Limb (tissue), 2 donors: ENCODE results near the gene LSM14A.
A peak's percentile ranks its signal among the peaks of the same experiment; 100 is the strongest.
"Not testable (repeated sequence)": the region's sequence is repeated elsewhere in the genome, so short reads cannot be mapped to it uniquely, and the experiment has no call there.

ENCODE experiments used
- DNase-seq, 2 donors: peaks; one replicate each; pipeline ENCODE4 v3.0.0-alpha.2; 2016; ENCODE audit errors: extremely low spot score in 2 of 2

LSM14A gene

DNA sequence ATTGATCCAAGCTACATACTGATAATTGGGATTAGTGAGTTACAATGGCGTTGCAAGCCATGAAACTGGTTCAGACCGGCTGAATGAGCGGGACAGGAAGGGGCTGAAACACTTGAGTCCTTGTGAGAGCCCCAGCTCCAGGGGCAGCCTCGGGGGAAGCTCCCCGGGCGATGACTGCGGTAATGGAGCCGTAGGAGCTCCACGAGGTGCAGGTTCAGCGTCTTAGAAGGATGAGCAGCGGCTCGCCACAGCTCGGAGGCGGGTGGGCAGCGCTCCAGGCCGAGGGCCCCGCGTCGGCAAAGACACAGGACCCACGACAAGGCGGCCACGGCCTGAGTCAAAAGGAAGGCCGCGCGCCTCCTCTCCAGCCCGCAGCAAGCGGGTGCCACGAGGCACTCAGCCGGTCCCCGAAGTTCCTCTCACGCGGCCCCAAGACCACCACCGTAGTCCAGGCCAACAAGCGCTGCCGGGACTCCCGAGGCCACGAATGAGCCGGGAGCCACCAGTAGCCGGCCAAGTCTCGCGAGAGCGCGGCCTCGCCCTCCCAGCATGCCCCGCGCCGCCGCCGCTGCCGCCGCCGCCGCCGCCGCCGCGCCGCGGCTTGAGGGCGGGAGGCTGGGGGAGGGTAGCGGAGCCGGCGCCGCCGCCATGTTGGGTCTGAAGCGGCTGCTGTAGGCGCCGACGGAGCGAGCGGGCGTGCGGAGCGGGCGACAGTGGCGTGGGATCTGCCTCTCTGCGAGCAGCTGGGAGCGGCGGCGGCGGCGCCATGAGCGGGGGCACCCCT lies at the start of gene LSM14A:
TSS of gene LSM14A (plus strand) at position 628 of the 784 bp plus-strand sequence. CDS start at position 767, 139 bp downstream.
- peak; percentile 87 to 96 for DNase-seq

DNA sequence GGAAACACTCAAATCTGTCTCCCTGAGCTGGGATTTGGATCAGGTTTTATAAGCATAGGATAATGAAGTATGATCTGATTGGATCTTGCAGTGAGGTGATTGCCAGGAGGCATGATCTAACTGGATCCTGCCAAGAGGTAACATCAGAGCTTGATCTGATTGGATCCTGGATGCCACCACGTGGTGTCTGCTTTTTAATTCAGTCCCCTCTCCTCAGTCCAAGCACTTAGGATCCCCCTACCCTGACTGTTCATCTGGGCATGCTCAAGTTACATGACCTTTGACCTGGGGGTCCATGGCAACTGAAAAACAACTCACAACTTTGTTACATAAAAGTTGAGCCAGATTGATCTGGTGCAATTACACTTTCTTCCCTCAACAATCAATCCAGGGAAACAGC lies 47.5 kb upstream of the LSM14A start:
- DNase-seq: no peak

DNA sequence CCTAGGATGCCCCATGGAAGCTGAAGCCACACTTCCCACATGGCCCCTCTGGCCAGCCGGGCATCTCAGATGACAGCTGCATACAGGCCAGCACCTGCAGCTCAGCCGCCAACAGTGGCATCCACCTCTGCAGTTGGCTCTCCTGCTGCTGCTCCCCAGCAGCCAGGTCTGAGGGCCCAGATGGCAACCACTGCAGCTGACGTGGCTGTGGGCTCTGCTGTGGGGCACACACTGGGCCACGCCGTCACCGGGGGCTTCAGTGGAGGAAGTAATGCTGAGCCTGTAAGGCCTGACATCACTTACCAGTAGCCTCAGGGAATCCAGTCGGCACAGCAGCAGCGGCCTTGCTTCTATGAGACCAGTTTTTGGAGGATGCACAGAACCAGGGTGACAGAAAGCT lies 45.3 kb upstream of the LSM14A start:
- no peak for DNase-seq

DNA sequence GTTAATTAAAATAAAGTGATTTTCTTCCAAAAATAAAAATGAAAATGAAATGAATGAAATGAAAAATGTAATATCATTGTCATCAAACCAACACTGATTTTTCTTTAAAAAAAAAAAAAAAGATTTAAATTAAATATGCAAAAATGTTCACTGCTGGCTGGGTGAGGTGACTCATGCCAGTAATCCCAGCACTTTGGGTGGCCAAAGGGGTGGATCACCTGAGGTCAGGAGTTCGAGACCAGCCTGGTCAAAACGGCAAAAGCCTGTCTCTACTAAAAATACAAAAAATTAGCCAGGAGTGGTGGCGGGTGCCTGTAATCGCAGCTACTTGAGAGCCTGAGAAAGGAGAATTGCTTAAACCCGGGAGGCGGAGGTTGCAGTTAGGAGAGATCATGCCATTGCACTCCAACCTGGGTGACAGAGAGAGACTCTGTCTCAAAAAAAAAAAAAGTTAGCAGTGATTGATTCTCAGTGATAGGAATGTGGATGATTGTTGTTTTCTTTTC lies 44.6 kb upstream of the LSM14A start:
- DNase-seq: no peak

DNA sequence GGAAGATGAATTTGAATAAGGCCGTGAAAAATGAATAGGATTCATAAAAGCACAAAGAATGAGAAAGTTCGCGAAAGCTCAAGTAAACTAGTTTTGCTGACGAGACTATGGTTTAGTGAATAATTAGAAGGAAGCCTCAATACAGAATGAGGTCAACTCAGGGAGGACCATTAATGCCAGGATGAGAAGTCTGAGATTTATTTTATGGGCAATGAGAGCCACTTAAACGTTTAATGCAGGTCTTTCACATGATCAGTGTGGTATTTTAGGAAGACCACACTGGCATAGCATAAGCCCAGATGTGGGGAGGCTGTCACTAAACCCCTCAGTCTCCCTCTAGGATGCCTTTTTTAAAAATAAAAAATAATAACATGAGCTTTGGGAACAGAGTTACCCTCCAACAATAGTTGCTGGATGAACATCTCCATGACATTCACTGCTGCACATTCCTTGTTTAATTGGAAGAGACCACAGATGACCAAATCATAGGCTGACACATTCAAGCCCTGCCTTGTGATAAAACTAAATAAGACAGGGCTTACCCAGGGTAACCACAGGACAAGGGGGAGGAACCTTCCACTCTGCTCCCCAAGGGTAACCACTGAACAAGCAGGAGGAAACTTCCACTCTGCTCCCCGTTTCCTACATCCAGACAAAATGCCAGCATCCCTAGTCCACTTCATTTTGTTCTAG lies 43.6 kb upstream of the LSM14A start:
- DNase-seq: no peak

DNA sequence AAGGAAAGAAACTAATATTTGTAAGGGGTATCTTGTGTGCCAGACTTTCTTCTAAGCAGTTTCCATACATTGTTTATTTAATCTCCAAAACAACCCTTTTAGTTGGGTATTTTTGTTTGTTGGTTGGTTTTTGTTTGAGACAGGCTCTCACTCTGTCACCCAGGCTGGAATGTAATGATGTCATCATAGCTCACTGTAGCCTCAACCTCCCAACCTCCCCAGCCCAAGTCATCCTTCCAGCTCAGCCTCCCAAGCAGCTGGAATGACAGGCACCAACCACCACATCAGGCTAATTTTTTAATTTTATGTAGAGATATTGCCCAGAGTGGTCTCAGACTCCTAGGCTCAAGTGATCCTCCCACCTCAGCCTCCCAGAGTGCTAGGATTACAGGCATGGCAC lies 41.2 kb upstream of the LSM14A start:
- no peak for DNase-seq

DNA sequence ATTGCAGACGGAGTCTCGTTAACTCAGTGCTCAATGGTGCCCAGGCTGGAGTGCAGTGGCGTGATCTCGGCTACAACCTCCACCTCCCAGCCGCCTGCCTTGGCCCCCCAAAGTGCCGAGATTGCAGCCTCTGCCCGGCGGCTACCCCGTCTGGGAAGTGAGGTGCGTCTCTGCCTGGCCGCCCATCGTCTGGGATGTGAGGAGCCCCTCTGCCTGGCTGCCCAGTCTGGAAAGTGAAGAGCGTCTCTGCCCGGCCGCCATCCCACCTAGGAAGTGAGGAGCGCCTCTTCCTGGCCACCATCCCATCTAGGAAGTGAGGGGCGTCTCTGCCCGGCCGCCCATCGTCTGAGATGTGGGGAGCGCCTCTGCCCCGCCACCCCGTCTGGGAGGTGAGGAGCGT lies 40.2 kb upstream of the LSM14A start:
- not testable (repeated sequence) for DNase-seq

DNA sequence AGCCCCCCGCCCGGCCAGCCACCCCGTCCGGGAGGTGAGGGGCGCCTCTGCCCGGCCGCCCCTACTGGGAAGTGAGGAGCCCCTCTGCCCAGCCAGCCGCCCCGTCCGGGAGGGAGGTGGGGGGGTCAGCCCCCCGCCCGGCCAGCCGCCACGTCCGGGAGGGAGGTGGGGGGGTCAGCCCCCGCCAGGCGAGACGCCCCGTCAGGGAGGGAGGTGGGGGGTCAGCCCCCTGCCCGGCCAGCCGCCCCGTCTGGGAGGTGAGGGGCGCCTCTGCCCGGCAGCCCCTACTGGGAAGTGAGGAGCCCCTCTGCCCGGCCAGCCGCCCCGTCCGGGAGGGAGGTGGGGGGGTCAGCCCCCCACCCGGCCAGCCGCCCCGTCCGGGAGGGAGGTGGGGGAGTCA lies 39.6 kb upstream of the LSM14A start:
- DNase-seq: not testable (repeated sequence)

DNA sequence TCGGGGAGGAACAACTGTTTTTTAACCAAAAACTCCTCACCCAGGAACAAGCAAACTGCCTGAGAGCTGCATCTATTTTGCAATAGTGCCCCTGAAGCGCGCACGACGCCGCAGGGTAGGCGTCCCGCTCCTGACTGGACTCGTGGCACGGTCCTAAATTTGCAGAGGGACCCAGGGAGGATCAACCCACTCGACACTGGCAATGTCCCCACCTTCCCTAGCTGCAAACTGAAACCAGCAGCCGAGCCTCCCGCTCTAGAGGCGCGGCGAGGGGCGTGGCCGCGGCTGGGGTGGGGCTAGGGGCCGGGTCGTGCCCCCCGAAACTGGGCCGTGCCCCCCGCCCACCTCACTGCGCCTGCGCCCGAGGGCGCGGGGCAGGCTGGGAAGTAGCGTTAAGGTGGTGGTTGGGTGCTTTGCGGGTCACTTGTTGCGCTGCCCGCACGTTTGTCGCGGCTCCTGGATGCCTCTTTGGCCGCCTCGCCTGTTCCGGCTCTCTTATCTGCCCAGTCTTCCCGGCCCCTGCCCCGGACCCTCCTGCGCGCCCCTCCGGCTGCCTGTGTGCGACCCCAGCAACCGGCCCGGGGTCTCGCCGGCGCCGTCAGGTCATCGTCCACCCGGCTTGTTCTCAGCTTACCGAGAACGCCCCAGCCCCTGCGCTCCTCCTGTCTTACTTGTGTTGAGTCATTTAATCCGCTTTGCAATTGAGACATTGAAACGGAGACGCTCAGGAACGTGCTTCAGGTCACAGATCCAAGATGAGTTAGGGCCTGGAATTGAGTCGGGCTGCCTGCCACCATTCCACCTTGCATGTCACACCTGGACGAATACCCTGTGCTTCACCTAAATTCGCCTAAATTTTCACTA lies 37.9 kb upstream of the LSM14A start:
- peak; percentile 62 to 89 for DNase-seq

DNA sequence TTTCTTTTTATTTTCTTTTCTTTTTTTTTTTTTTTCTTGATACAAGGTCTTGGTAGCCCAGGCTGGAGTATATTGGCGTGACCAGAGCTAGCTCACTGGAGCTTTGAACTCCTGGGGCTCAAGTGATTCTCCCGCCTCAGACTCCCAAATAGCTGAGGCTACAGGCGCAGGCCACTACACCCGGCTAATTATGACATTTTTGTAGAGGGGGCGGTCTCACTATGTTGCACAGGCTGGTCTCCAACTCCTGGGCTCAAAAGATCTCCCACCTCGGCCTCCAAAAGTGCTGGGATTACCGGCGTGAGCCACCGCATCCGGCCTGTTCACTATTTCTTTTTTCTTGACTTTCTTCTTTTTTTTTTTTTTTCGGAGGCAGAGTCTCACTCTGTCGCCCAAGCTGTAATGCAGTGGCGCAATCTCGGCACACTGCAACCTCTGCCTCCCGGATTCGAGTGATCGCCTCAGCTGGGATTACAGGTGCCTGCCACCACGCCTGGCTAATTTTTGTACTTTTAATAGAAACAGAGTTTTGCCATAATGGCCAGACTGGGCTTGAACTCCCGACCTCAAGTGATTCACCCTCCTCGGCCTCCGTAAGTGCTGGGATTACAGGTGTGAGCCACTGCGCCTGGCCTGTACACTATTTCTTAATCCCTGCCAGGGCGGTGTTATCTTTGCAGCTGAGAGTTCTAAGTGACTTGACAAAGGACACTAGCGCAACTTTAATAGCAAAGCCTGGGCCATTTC lies 37.1 kb upstream of the LSM14A start:
- no peak for DNase-seq

DNA sequence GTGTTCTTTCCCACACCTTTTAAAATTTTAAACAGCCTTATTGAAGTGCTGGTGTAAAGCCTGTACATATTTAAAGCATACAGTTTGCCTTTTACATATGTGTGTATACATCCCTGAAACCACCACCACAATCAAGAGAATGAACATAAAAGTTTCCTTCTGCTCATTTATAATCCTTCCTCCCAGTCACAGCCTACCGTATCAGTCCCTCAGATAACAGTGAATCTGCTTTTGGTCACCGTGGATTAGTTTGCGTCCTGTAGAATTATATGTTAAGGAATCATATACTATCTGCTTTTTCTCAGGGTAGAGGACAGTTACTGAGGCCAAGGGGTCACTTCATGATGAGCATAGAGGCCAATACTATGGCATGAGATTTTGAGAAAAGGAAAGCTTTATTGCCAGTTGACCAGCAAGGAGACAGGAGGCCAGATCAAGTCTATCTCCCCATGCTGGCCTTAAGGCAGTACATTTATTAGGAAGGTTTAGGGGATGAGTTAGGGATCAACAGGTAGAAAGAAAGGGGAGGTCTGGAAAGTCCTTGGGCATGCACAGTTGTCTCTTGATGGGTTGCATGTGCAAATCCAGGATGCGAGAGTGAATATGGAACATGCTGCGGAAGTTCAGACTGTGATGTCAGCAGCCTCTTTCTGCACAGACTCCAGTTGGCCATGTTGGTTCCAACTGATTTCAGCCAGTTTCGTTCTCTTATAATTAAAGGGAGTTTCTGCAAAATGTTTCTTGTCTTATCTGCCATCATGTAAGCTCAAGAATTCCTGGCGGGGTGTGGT lies 36.3 kb upstream of the LSM14A start:
- no peak for DNase-seq

DNA sequence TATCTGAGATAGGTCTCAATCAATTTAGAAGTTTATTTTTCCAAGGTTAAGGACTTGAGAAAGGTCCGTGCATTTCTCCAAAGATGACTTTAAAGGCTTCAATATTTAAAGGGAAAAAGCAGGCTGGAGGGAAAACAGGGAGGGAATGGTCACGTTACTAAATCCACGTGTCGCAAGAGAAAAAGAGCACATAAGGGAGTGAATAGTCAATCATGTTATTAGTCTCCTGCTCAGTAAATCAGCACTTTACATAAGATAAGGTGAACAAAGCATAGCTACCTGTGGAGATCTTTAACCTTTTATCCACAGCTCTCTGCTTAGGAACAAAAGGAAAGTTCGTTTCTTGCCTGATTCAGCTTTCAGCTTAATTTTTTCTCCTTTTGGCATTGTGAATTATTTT lies 31.3 kb upstream of the LSM14A start:
- DNase-seq: no peak

DNA sequence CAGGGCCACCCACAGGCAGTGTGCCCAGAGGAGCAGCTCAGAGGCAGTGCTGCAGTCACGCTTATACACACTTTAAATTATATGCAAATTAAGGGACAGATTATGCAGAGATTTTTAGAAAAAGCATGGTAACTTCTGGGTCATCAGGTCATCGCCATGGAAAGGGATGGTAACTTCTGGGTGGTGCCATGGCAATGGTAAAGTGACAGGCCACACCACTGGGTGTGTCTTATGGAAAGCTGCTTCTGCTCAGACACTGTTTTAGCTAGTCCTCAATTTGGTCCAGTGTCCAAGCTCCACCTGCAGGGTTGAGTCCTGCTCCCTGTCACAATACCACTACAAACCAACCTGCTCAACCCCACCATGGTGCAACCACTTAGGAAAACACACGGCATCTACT lies 29.9 kb upstream of the LSM14A start:
- no peak for DNase-seq

DNA sequence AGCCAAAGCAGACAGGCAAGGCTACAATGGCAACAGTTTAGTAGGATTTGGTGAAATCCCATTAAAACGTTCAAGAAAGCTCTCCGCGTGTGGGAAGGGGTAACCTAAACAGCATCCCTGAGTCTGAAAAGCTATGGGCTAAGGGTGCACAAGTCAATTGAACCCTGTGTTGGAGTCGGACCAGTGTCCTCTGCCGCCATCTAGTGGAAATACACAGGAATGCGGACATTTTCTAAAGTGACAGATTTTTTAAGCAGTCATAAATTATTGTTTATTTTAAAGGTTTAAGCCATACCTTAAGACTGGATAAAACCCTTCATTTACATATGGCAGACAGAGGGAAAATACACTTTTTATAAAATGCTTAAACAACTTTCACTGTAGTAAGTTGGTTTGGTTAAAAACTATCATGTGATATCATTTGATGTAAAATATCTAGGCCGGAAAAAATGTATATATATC lies 26.5 kb upstream of the LSM14A start:
- DNase-seq: peak; percentile 68

DNA sequence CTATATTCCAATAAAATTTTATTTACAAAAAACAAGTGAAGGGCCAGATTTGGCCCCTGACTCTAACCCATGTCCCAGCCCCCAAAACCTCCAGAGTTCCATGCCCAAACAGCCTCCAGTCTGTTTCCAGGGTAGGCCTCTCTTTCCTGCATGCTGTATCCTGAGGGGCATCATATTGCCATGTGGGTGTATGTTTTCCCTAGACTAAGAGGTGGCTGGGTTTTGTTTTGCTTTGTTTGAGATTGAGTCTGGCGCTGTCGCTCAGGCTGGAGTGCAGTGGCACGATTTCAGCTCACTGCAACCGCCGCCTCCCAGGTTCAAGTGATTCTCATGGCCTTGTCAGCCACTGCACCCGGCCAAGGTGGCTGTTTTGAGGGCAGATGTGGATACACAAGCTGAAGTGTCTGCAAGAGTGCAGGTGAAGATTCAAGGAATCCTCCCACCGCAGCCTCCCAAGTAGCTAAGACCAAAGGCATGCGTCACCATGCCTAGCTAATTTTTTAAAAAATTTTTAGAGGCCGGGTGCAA lies 23.6 kb upstream of the LSM14A start:
- DNase-seq: no peak

DNA sequence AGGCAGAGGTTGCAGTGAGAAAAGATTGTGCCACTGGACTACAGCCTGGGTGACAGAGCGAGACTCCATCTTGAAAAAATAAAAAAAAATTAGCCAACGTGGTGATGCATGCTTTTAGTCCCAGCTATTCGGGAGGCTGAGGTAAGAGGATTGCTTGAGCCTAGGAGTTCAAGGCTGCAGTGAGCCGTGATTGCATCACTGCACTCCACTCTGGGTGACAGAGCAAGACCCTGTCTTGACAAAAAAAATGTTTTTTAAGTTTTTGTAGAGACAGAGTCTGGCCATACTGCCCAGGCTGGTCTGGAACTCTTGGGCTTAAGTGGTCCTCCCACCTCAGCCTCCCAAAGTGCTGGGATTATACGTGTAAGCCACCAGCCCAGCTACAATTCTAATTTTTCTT lies 22.4 kb upstream of the LSM14A start:
- no peak for DNase-seq

DNA sequence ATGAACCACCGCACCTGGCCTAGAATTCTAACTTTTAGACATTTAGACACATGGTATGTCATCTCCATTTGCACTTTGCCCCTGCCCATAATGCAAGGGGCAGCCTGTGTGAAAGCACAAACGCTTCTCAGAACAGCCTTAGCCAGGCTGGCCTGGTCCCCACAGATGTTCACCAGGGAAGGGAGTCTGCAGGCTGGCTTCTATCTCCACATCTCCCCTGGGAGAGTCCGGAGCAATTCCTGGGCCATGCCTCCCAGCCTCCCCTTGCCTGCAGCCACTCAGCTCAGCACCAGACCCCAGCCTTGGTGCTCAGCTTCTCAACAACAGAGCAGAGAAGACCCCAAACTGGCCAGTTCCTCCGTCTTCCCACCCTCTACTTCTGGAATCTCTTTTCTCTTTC lies 21.7 kb upstream of the LSM14A start:
- DNase-seq: no peak

DNA sequence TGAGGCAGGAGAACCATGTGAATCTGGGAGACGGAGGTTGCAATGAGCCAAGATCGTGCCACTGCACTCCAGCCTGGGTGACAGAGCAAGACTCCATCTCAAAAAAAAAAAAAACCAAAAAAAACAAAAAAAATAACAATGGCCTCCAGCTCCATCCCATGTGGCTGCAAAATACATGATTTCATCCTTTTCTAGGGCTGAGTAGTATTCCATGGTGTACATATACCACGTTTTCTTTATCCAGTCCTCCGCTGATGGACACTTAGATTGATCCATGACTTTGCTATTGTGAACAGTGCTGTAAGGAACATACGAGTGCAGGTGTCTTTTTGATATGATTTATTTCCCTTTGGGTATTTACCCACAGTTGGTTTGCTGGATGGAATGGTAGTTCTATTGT lies 20.9 kb upstream of the LSM14A start:
- DNase-seq: no peak

DNA sequence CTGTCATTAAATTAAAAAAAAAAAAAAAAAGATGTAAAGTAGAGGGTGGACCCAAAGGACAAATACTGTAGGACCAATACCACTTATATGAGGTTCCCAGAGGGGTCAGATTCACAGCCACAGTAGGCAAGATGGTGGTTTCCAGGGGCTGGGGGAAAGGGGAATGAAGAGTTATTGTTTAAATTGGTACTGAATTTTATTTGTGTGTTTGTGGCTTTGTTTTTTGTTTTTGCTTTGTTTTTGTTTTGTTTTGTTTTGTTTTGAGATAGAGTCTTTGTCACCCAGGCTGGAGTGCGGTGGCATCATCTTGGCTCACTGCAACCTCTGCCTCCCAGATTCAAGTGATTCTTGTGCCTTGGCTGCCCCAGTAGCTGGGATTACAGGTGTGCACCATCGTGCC lies 17.9 kb upstream of the LSM14A start:
- DNase-seq: no peak

DNA sequence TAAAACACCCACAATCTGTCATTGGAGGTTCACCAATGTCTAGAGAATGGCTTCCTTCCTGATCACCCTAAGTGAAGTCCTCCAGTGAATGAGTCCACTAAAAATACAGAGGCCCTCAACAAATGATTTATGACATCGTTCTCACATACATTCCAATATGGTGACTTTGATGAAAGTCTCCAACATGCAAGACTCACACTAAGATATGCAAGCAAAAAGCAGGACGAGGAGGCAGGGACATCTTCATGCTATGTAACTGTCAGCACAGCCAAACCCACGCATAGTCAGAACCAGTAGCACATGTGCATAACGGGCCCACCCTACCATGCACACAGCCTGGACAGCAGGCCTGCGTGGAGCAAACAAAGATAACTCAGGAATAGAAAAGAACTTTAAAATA lies 16.6 kb upstream of the LSM14A start:
- DNase-seq: no peak
